Chondrocyte (in vitro differentiated cells): ENCODE data around the gene WDR46. TPM values are rescaled to one million over a fixed set of nuclear protein-coding genes. Genes with fewer than 3 reads are reported as not detected.
A peak's percentile ranks its signal among the peaks of the same experiment; 100 is the strongest.
"Not testable (repeated sequence)": the region's sequence is repeated elsewhere in the genome, so short reads cannot be mapped to it uniquely, and the experiment has no call there.

ENCODE experiments used
- DNase-seq: peaks from one replicate; pipeline ENCODE4 v3.0.0; 2021; ENCODE audit warnings: mixed read lengths, low spot score
- H3K27ac Mint-ChIP-seq: one replicate; pipeline ENCODE4 v1.8.0; 2021; ENCODE audit warnings: mild to moderate bottlenecking, moderate library complexity, mixed read lengths; ENCODE audit not compliant: unreplicated experiment
- H3K27me3 Mint-ChIP-seq: 2 replicates; pipeline ENCODE4 v1.8.0; 2021; ENCODE audit warnings: low read depth, mixed read lengths
- H3K36me3 Mint-ChIP-seq: 2 replicates; pipeline ENCODE4 v1.8.0; 2021; ENCODE audit warnings: low read depth, mixed read lengths
- H3K4me1 Mint-ChIP-seq: 2 replicates; pipeline ENCODE4 v1.8.0; 2021; ENCODE audit warnings: low read depth, mild to moderate bottlenecking, mixed read lengths
- H3K4me3 Mint-ChIP-seq: one replicate; pipeline ENCODE4 v1.8.0; 2021; ENCODE audit warnings: mild to moderate bottlenecking, moderate library complexity, mixed read lengths; ENCODE audit not compliant: unreplicated experiment
- H3K9me3 Mint-ChIP-seq: 2 replicates; pipeline ENCODE4 v1.8.0; 2021; ENCODE audit warnings: low read depth, mixed read lengths
- CTCF ChIP-seq: fragments of 200-600 bp; sonication (generic); IDR thresholded peaks from 2 replicates; pipeline ENCODE4 v1.5.0; 2021; ENCODE audit warnings: antibody characterized with exemption, mild to moderate bottlenecking, moderate library complexity
- total RNA-seq: library from RNA; stranded (reverse); gene quantifications from 3 replicates; pipeline ENCODE4 v1.2.1, GENCODE V29; 2021

WDR46 gene
- total RNA-seq, 1 donor from 2014 or later: 48.1 TPM

- Mint-ChIP-seq H3K9me3 (no peaks in the 10 kb centered on the region), H3K36me3 (peaks cover 11% of the 10 kb centered on the region), H3K27ac (peak overlapping the region; percentile 95), H3K27me3 (no peaks in the 10 kb centered on the region), H3K4me3 (peak overlapping the region; percentile 97), H3K4me1 (peaks cover 44% of the 10 kb centered on the region)
- DNase-seq: peak; percentile 36
- no peak for TF ChIP-seq CTCF
These were observed 1.4 kb upstream of the WDR46 start for GRCh38 chr6:33290459-33290858.

- DNase-seq: peak; percentile 50
- peak overlapping the region; percentile 95 for H3K27ac Mint-ChIP-seq
- TF ChIP-seq CTCF: no peak
- no peaks in the 10 kb centered on the region for H3K27me3 Mint-ChIP-seq
- H3K4me3 Mint-ChIP-seq: peak overlapping the region; percentile 97
- H3K9me3 Mint-ChIP-seq: no peaks in the 10 kb centered on the region
- peaks cover 44% of the 10 kb centered on the region for H3K4me1 Mint-ChIP-seq
- H3K36me3 Mint-ChIP-seq: peaks cover 11% of the 10 kb centered on the region
These were observed 811 bp upstream of the WDR46 start for GRCh38 chr6:33289784-33290315.

- H3K36me3 Mint-ChIP-seq: peaks cover 13% of the 10 kb centered on the region
- TF ChIP-seq CTCF: no peak
- H3K4me1 Mint-ChIP-seq: peaks cover 44% of the 10 kb centered on the region
- no peaks in the 10 kb centered on the region for H3K27me3 Mint-ChIP-seq
- no peaks in the 10 kb centered on the region for H3K9me3 Mint-ChIP-seq
- H3K4me3 Mint-ChIP-seq: peak overlapping the region; percentile 97
- peak overlapping the region; percentile 95 for H3K27ac Mint-ChIP-seq
- DNase-seq: no peak
These were observed 708 bp downstream of the WDR46 start for GRCh38 chr6:33288141-33288920.

- Mint-ChIP-seq H3K9me3 (no peaks in the 10 kb centered on the region), H3K27me3 (no peaks in the 10 kb centered on the region), H3K4me1 (peaks cover 44% of the 10 kb centered on the region), H3K27ac (peak overlapping the region; percentile 22), H3K36me3 (peaks cover 15% of the 10 kb centered on the region), H3K4me3 (peak overlapping the region; percentile 97)
- no peak for TF ChIP-seq CTCF
- peak; percentile 67 for DNase-seq
These were observed 1.8 kb downstream of the WDR46 start for GRCh38 chr6:33286946-33287914.

GRCh38 chr6:33285214-33285613, 3.8 kb downstream of the WDR46 start:
- H3K27me3 Mint-ChIP-seq, H3K9me3 Mint-ChIP-seq, DNase-seq, H3K4me3 Mint-ChIP-seq, H3K27ac Mint-ChIP-seq: not testable (repeated sequence)
- H3K36me3 Mint-ChIP-seq: peaks cover 15% of the 10 kb centered on the region
- peaks cover 34% of the 10 kb centered on the region for H3K4me1 Mint-ChIP-seq
